Middle frontal gyrus (tissue), 1 donor: ENCODE data around the gene PLTP.
A peak's percentile ranks its signal among the peaks of the same experiment; 100 is the strongest.
"Not testable (repeated sequence)": the region's sequence is repeated elsewhere in the genome, so short reads cannot be mapped to it uniquely, and the experiment has no call there.

ENCODE experiments used
- DNase-seq: peaks from one replicate; pipeline ENCODE4 v3.0.0-alpha.2; 2015; ENCODE audit warnings: low spot score; ENCODE audit errors: extremely low spot score

The PLTP gene

DNA sequence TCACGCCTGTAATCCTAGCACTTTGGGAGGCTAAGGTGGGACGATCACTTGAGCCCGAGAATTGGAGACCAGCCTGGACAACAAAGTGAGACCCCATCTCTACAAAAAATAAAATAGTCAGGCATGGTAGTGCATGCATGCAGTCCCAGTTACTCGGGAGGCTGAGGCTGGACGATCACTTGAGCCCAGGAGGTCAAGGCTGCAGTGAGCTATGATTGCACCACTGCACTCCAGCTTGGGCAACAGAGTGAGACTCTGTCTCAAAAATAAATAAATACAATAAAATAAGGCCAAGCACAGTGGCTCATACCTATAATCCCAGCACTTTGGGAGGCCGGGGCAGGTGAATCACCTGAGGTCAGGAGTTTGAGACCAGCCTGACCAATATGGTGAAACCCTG is 10.6 kb downstream of the PLTP start:
- not testable (repeated sequence) for DNase-seq

DNA sequence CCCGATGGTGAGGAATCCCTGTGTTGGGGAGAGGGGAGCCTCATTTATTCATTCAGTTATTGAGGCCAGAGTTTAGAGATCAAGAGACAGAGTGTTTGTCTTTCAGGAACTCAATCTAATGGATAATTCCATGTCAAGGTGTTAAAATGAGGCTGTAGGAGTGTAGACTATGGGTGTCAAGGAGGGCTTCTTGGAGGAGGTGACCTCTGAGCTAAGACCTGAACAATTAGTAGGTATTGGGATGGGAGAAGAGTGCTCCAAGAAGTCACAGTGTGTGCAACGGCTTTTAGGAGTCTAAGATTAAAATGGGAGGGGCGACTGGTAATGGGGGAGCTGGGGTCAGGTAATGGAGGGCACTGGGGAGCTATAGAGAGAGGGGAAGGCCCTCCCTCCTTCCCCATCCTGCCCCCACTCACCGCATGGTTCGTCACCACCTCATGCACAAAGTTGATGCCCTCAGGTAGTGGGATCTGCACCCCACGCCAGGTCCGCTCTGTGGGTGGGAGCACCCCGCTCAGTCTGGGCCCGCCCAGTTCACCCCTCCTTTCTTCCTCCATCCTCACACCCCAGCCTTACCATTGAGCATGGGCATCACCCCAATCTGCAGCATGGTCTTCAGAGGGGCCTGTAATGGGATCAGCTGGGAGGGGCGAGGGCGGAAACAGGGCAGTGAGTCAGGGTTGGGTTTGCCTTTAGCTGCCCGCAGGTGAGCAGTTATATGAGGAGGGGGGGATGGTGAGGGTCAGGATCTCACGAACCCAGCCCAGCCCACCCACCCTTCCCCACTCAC is 12.7 kb downstream of the PLTP start:
- no peak for DNase-seq

DNA sequence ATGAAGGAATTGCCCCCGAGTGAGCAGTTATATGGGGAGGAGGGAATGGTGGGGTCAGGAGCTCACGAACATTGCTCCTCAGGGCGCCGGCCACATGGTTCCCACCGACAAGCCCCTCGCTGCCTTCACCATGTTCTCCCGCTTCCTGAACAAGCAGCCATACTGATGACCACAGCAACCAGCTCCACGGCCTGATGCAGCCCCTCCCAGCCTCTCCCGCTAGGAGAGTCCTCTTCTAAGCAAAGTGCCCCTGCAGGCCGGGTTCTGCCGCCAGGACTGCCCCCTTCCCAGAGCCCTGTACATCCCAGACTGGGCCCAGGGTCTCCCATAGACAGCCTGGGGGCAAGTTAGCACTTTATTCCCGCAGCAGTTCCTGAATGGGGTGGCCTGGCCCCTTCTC is 13.7 kb downstream of the PLTP start:
- no peak for DNase-seq

GRCh38 chr20:45897692-45898091 is 14.3 kb downstream of the PLTP start:
- no peak for DNase-seq

DNA sequence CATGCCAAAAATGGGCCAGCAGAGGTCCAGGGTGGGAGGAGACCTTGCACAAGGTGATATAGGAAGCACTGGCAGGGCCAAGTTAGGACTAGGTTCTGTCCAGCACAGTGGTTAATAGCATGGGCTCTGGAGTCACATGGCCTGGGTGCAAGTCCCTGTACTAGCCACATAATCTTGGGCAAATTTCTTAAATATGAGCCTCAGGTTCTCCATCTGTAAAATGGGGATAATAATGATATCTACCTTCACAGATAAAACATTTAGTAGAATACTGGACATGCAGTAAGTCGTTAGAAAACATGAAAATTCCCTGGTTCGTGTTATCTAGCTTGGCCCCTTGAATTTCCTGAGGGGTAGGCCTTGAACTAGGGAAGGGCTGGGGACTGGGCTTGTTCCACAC is 14.7 kb downstream of the PLTP start:
- no peak for DNase-seq

DNA sequence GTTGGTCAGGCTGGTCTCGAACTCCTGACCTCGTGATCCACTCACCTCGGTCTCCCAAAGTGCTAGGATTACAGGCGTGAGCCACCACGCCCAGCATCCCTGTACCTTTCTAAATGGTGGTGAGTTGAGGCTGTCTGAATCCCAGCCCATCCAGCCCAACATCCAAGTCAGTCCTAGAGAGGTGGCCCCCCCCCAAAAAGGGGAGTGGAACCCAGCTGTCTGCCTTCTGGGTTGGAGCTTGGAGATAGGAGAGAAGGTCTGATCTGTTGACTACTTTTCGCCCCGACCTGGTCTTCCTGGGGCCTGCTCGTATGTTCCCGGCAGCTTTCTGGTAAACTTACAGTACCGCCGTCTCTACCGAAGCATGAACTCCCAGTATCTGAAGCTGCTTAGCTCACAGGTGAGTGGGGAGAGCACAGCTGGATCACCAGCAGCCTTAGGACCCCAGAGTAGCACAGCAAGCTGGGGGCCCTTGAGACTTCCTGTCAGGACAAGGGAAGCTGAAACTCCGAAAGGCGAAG is 15.3 kb downstream of the PLTP start:
- no peak for DNase-seq

DNA sequence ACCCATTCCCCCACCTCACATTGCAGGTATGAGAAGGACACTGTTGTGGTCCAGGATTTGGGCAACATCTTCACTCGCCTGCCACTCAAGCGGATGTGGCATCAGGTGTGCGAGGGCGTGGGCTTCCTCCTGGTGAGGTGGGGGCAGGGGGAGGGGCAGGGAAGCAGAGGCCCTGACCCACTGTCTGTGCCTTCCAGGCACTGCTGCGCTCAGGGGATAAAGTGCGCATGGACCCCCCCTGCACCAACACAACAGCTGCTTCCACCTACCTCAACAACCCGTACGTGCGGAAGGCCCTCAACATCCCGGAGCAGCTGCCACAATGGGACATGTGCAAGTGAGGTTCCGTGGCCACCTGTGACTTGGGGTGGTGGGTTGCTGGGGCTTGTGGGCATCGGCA is 17.2 kb downstream of the PLTP start:
- DNase-seq: no peak

GRCh38 chr20:45893831-45894230 is 18.1 kb downstream of the PLTP start:
- DNase-seq: no peak

DNA sequence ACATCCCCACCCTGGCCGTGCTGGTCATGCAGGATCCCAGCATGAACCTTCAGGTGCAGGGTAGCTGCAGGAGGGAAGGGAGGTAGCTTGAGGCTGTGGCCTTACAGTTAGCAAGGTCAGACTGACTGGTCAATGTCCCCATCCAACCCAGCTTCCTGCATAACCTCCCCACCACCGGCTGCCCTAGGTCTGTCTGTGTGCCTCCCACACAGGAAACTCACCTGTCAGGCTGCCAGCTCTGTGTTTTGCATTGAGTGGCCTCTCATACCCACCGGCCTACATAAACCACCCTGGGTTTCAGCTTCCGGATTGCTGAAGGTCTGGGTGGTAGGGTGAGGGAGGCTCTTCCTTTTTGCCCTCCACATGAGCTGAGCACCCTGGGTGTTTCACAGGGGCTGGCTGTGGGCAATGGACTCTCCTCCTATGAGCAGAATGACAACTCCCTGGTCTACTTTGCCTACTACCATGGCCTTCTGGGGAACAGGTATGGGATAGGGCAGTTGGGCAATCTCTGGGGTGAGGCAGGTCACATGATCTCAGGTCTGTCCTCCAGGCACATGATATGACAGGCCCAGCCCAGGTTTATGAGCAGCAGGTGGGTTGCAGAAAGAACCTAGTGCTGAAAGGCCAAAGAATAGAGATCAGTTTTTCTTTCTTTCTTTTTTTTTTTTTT is 19.0 kb downstream of the PLTP start:
- DNase-seq: no peak

DNA sequence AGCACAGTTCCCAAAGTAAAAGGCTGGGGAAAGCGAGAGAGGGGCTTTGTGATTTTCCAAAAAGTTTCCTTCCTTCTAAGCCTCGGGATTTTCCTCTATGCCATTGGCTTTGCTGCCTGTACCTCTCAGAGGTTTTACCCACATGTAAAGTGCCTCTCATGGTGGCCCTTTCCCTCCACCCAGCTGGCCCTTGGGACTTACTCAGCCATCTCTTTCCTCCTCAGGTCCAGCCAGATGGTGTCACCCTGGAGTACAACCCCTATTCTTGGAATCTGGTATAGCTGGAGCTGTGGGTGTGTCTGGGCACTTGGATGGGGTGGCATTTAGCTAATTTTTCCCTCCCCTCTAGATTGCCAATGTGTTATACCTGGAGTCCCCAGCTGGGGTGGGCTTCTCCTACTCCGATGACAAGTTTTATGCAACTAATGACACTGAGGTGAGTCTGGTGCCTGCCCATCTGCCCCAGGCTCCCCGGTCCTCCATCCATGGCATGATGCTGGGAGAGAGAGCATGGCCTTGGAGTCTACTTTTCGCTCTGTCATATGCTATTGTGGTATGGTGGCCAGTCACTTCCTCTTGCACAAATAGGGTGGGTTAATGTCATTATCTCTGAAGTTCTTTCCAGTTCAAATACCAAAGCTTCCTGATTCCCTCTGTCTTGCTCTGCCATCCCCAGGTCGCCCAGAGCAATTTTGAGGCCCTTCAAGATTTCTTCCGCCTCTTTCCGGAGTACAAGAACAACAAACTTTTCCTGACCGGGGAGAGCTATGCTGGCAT is 19.7 kb downstream of the PLTP start:
- no peak for DNase-seq

DNA sequence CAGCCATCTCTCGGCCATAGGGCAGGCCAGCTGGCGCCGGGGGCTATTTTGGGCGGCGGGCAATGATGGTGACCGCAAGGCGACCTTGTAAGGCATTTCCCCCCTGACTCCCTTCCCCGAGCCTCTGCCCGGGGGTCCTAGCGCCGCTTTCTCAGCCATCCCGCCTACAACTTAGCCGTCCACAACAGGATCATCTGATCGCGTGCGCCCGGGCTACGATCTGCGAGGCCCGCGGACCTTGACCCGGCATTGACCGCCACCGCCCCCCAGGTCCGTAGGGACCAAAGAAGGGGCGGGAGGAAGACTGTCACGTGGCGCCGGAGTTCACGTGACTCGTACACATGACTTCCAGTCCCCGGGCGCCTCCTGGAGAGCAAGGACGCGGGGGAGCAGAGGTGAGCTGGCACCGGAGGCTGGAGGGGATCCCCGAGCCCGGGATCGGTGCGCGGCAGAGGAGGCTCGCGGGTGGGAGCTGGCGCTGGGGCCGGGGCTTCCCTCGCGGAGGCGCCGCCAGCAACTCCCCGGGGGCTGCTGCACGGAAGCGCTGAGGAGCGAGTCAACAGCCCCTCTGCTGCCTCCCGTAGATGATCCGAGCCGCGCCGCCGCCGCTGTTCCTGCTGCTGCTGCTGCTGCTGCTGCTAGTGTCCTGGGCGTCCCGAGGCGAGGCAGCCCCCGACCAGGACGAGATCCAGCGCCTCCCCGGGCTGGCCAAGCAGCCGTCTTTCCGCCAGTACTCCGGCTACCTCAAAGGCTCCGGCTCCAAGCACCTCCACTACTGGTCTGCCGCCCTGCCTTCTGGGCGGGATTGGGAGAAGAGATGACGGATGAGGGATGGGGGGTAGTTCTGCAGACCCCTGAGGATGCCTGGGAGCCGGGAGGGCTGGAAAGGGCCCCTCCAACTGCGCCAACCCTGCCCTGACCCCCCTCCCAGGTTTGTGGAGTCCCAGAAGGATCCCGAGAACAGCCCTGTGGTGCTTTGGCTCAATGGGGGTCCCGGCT is 20.7 kb downstream of the PLTP start, which contains the start of the genes CTSA and NEURL2:
Gene CTSA (plus strand): TSS at position 351 of the 999 bp plus-strand sequence. CDS start 234 bp downstream, at position 585.
Gene NEURL2 (minus strand): TSS at position 224 of the 999 bp plus-strand sequence. CDS start 217 bp downstream, at position 7.
- peak; percentile 75 for DNase-seq

GRCh38 chr20:45890077-45890984 is 21.6 kb downstream of the PLTP start:
- DNase-seq: no peak

DNA sequence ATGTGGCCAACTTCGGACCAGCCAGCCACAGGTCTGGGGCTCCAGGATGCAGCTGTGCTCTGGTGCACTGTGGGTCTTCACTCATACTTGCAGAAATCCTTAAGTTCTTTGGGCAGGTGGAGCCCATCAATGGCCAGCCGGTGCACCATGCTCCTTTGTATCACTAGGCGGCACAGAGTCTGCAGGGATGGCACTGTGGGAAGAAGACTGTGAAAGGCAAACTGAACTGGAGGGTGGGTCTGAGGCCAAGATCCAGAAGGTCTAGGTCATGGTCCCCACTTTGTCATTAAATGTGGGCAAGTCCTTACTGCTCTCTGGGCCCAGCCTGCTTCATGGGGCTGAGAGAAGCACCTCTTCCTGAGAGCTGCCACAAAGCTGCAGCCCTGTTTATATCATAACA is 23.3 kb downstream of the PLTP start:
- no peak for DNase-seq

- DNase-seq: no peak
Measured at GRCh38 chr20:45887346-45887715, 24.6 kb downstream of the PLTP start, which contains the start of gene SPATA25. Gene SPATA25, minus strand, starts transcription at chr20:45887622. Its CDS starts 32 bp downstream, at chr20:45887590.

GRCh38 chr20:45886590-45887345 is 25.2 kb downstream of the PLTP start:
- no peak for DNase-seq

GRCh38 chr20:45883100-45883469 is 28.9 kb downstream of the PLTP start:
- DNase-seq: no peak

DNA sequence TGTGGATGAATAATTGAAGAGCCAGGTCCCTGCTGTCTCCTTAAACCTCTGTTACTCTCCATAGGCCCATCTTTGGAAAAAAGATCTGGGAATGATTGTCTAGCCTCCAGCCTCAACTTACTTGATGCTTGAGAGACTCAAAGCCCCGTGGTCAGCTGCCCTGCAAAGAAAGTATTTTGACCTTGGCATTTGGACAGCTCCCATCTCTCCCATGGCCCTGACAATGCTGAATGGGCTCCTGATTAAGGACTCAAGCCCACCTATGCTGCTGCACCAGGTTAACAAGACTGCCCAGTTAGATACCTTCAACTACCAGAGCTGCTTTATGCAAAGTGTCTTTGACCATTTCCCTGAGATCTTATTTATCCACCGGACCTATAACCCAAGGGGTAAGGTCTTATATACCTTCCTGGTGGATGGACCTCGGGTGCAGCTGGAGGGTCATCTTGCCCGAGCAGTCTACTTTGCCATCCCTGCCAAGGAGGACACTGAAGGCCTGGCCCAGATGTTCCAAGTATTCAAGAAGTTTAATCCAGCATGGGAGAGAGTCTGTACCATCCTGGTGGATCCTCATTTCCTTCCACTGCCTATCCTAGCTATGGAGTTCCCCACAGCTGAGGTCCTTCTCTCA is 29.4 kb downstream of the PLTP start:
- DNase-seq: no peak
